K562 (cell line): ENCODE results near the gene STX1B. TPM values are rescaled to one million over a fixed set of nuclear protein-coding genes. Genes with fewer than 3 reads are reported as not detected.

Experiments used
- NBN ChIP-seq: fragments of 450-650 bp; IDR thresholded peaks from 2 replicates; pipeline ENCODE4 v1.6.1; 2016; ENCODE audit warnings: low read depth, mild to moderate bottlenecking
- NCOA4 ChIP-seq: fragments of 450-650 bp; IDR thresholded peaks from 2 replicates; pipeline ENCODE4 v1.6.1; 2018; ENCODE audit warnings: mild to moderate bottlenecking; ENCODE audit not compliant: partially characterized antibody
- NFXL1 ChIP-seq: fragments of 450-650 bp; formaldehyde crosslinking; IDR thresholded peaks from 2 replicates; pipeline ENCODE4 v1.4.0; 2021; ENCODE audit warnings: mild to moderate bottlenecking
- ZBTB7A ChIP-seq: IDR thresholded peaks from 2 replicates; pipeline ENCODE4 v1.6.1; 2011; ENCODE audit warnings: low read depth, mild to moderate bottlenecking, low read length, moderate library complexity, borderline replicate concordance; ENCODE audit not compliant: control insufficient read depth
- polyA plus RNA-seq, 8 experiments: library from polyadenylated mRNA; depleted of rRNA in 4 of 8; stranded (reverse) in 5 of 8; unstranded in 3 of 8; fragments of >200 nt; fragmentation: Nextera tagmentation in 2 of 8; fragmentation: Illumina TruSeq in 1 of 8; extraction: Ambion mirVana in 2 of 8; extraction: Trizol in 1 of 8; gene quantifications; 2 replicates each; pipeline versions ENCODE4 v1.2.1 to v1.2.3, GENCODE V29; 2011 to 2014; ENCODE audit warnings: inconsistent platforms in 1 of 8, missing spikeins in 1 of 8
- total RNA-seq, 7 experiments: library from RNA; depleted of rRNA in 6 of 7; stranded (reverse); fragments of >200 nt in 6 of 7; fragmentation: Illumina TruSeq in 2 of 7; extraction: Trizol in 2 of 7; gene quantifications; 2 replicates each; pipeline versions ENCODE4 v1.2.1 to v1.2.3, GENCODE V29; 2011 to 2021; ENCODE audit warnings: low replicate concordance in 1 of 7
- TF ChIP-seq, protein P1 (sequence below): fragments of 250-450 bp; sonication (Bioruptor Pico); IDR thresholded peaks from 2 replicates; pipeline ENCODE4 v1.5.0; 2021; ENCODE audit warnings: mild to moderate bottlenecking, borderline replicate concordance
- TF ChIP-seq, protein P2 (sequence below): fragments of 250-450 bp; sonication (Bioruptor Pico); IDR thresholded peaks from 2 replicates; pipeline ENCODE4 v1.5.0; 2021

Gene STX1B
- total and polyA plus RNA-seq, 9 of the 15 experiments (the other 6 are each of a cell fraction or from before 2014, with no cell fraction given), result 0.07 to 2.5 (median 0.86) TPM

DNA sequence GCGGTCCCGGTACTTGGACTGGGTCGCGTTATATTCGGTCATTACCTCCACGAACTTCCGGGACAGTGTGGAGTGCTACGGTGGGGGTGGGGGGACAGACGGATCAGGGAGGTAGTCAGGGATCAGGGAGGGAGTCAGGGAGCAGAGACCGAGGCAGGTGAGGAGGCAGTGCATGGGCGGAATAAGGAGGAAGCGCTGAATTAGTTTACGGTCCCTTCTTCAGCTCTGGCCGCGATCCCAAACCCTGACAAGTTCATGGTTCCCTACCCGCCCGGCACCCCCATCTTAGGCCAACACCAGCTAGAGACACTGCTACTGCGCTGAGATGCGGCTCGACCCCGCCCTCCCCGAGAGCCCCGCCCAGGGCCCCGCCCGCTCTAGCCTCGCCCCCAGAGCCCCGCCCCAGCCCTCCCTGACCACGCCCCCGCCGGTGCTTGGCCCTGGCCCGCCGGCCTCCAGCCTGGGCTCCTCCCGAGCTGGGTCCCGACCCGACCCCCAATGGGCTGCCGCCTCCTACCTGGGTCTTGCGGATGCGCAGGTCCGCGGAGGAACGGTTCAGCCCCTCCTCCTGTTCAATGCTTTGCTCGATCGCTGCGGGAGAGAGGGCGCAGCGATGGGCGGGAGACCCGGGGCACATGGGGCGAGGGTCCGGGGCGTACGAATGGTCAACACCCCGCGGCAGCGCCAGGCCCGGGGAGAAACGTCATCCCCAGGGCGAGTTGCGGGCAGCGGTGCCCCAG lies 13.3 kb downstream of the STX1B start (continued):
- TF ChIP-seq NFXL1 (no peak), NCOA4 (no peak), NBN (peak; percentile 40; the same call in 1 of the 2 replicates), ZBTB7A (peak; percentile 63; the same call in 1 of the 2 replicates)
- TF ChIP-seq, protein P1, sequence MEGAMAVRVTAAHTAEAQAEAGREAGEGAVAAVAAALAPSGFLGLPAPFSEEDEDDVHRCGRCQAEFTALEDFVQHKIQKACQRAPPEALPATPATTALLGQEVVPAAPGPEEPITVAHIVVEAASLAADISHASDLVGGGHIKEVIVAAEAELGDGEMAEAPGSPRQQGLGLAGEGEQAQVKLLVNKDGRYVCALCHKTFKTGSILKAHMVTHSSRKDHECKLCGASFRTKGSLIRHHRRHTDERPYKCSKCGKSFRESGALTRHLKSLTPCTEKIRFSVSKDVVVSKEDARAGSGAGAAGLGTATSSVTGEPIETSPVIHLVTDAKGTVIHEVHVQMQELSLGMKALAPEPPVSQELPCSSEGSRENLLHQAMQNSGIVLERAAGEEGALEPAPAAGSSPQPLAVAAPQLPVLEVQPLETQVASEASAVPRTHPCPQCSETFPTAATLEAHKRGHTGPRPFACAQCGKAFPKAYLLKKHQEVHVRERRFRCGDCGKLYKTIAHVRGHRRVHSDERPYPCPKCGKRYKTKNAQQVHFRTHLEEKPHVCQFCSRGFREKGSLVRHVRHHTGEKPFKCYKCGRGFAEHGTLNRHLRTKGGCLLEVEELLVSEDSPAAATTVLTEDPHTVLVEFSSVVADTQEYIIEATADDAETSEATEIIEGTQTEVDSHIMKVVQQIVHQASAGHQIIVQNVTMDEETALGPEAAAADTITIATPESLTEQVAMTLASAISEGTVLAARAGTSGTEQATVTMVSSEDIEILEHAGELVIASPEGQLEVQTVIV (CRISPR knock-in tag), result no peak
- TF ChIP-seq, protein P2, sequence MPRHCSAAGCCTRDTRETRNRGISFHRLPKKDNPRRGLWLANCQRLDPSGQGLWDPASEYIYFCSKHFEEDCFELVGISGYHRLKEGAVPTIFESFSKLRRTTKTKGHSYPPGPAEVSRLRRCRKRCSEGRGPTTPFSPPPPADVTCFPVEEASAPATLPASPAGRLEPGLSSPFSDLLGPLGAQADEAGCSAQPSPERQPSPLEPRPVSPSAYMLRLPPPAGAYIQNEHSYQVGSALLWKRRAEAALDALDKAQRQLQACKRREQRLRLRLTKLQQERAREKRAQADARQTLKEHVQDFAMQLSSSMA (CRISPR knock-in tag), result no peak
- TF ChIP-seq, all 486 proteins: peak for 76
